HG02943 (cell line): Measurements from ENCODE around the gene PHRF1.

ENCODE experiments used
- ATAC-seq: cut with Tn5 transposase; IDR thresholded peaks from one replicate; pipeline ENCODE4 v1.9.1; 2021; ENCODE audit warnings: mild to moderate bottlenecking, low read depth, moderate library complexity; ENCODE audit not compliant: unreplicated experiment

Gene PHRF1

GRCh38 chr11:613369-613968 is 37.2 kb downstream of the PHRF1 start:
- no peak for ATAC-seq

- ATAC-seq = no peak
Observed at GRCh38 chr11:614021-614622, 37.9 kb downstream of the PHRF1 start.

DNA sequence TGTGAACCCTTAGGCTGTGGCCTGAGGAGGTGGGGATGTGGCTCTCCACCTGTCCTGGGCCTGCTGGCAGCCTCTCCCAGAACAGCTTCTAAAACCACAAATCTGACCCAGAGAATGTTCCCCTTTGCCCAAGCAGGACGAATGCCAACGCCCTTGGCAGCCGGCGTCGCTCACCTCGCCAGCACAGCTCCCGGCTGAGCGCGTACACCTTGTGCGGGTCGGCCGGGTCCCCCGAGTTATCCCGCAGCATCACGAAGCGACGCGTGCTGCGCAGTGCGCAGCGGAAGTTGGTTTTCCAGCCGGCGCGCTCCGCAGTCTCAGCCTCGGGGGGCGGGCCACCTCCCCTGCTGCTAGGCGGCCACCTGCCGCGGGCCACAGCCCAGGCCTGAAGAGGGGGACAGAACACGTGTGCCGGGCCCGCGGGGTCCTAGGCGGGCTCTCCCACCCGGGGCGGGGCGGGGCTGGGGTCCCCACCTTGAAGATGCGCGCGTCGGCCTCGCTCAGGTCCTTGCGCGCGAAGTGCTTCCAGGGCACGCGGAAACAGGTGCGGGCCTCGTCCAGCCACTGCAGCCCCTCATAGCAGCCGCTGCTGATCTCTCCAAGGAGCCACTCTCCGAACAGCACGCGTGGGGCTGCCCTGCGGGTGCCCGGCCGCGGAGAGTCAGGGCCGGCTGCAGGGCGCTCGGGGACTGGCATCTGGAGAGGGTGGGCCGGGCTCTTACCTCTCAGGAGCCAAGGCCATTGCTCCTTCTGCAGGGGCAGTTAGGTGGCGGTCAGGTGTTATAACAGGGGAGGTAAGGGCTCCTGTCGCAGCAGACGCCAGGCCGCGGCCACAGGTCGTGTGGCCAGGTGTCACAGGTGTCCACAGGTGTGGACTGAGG is 38.6 kb downstream of the PHRF1 start:
- ATAC-seq = no peak

- peak; percentile 72 for ATAC-seq
Observed at GRCh38 chr11:615504-616319, 39.4 kb downstream of the PHRF1 start, which contains the start of gene IRF7. TSS of gene IRF7 (minus strand) at chr11:615950. CDS start at chr11:615364, 586 bp downstream.

DNA sequence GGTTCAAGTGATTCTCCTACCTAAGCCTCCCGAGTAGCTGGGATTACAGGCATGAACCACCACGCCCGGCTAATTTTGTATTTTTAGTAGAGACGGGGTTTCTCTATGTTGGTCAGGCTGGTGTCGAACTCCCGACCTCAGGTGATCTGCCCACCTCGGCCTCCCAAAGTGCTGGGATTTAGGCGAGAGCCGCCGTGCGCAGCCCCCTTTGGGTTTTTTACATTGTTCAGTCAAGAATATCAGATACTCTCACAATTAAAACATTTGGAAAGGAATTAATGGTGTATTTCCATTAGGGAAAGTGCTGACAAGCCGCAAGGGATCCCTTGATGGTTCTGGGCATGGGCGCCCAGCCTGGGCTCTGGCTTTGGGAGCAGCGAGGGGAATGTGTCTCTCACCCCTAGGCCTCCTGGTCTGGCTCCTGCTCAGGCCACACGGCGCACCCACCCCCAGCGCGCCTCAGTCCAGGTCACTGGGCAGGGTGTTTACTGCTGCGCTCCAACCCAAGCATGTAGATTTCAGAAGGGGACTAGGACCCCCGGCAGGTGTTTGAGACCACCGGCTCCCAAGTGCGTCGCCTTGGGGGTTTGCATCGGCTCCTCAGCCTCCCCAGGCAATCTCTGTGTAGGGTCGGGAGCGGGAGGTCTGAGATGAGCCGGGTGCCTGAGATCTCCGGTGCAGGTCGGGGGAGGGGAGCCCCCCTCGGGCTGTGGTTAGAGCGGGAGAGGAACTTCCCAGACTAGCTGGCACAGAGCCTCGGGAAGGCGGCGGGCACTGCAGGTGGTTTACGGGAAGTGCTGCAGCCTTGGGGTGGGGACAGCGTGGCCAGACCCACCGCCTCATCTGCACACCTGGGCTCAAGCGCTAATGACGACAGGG is 40.3 kb downstream of the PHRF1 start:
- ATAC-seq = no peak

DNA sequence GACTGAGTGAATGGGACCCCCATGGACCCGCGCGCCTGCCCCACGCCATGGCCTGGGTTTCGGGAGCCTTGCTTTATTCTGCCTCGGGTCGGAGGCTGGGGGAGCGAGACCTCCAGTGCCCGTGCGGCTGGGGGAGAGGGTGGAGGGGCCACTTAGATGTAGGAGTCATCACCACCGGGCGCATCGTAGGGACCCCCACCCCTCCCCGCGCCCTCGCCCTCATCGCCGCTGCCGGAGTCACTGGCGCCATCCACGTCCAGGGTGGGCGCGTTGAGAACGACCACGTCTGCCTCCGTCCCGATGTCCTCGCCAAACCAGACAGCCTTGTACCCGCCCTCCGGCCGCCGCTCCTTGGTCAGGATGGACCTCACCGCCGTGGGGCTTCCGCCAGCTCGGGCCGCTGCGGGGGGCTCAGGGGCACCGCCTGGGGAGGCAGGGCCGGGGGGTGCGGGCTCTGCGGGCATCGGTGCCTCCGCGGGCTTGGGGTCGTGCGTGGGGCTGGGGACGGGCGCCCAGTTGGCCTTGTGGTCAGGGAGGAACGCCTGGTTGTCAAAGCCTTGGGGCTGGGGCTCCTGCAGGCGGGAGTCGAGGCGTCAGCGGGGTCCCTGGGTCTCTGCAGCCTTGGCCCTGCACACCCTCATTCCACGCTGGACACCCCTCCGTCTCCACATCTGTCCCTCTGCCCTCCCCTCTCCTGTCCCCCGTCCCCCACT is 41.1 kb downstream of the PHRF1 start:
- no peak for ATAC-seq

- ATAC-seq = no peak
Observed at GRCh38 chr11:617912-618682, 41.8 kb downstream of the PHRF1 start.

DNA sequence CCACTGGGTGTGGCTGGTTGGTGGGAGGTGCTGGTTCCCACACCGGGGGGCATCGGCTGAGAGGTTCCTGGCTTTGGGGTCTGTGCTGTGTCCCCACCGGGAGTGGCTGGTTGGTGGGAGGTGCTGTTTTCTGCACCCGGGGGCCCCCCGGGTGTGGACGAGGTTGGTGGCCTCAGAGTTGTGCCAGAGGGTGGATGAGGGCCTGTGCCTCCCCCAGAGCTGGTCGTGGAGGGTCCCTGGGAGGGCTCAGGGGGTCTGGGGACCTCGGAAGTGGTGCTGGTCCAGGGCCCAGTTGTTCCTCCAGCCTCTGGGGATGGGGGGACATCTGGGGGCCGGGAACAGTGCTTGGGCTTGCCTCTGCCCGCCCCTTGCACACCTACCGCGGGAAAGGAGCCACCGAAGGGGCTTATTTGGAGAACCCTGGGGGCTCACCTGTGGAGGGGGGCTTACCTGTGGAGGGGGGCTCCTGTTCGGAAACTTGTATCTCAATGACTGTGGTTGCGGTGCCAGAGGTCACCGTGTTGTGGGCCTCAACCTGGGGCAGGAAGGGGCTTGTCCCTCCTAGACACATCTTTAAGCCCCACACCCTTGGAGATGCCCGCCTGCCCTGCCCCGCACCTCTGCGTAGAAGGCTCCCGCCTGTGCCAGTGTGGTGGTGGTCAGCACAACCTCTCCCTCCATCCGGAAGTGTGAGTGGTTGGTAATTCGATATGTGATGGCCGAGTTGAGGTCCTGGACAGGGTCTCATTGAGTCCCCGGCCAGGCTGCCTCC is 42.8 kb downstream of the PHRF1 start:
- no peak for ATAC-seq

DNA sequence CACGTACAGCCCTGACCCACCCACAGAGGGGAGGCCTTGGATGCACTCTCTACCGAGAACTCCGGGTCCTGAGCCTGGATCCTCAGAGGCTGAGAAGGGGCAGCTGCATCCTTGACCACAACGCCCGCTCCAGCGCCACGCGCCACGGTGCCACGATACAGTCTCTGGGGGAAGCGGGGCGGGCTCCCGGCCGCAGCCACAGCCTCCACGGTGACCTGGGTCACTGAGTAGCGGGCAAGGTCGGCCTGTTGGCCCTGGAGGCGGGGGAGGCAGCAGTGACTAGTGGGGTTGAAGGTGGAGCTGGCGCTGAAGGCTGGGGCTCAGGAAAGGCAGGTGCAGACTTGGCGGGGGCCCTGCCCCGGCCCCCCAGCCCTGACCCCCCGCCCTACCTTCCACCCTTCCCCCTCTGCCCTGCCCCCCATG is 43.4 kb downstream of the PHRF1 start:
- ATAC-seq = no peak

DNA sequence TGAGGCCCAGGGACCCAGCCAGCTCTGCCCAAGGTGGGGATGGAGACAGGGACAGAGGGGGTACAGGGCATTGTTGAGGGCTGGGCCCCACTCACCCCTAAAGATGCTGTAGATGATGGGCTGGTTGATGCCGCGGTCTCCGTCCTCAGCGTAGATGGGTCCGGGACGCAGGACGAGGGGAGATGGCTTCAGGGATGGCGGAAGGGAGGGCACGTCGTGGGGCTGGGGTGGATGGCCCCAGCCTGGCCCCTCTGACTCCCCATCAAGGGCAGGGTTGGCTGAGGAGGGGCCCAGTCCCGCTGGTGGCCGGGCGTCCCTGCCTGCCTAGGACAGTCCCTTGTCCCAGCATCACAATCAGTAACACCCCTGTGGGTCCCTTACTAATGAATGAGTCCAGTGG is 43.9 kb downstream of the PHRF1 start:
- ATAC-seq = no peak

DNA sequence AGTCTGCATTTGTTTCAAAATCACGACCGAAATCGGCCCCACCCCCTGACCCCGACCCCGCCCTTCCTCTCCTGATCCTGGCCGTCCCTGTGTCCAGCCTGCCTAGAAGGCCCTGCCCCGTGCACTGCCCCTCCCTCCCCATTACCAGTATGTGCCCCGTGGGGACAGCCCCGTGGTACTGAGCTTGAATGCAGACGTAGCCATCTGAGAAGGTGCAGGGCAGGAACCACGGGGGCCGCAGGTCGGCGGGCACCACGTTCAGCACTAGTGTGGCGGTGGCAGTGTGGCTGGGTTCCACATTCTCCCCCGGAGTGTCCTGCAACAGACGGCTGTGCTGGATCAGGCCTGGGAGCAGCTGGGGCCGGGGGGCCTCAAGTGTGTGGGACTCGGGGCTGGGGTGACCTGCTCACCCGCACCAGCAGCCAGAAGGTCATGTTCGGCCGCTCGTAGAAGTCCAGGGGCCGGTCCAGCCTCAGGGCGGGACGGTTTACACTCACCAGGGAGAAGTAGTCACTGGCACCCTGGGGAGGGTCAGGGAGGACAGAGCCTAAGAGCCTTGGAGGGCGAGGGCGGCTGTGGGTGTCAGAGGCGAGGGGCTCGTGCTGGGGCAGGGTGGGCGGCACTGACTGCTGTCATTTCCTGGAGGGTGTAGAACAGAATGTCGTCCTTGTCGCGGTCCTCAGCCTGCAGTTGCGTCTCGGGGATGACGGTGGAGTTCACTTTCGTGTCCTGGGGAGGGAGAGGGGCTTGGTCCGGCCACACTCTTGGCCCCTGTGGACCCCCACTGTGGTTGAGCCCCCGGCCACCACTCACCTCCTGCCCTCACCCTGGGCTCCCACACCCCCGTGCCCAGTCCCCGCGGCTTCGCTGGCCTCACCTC is 44.9 kb downstream of the PHRF1 start:
- ATAC-seq = no peak

DNA sequence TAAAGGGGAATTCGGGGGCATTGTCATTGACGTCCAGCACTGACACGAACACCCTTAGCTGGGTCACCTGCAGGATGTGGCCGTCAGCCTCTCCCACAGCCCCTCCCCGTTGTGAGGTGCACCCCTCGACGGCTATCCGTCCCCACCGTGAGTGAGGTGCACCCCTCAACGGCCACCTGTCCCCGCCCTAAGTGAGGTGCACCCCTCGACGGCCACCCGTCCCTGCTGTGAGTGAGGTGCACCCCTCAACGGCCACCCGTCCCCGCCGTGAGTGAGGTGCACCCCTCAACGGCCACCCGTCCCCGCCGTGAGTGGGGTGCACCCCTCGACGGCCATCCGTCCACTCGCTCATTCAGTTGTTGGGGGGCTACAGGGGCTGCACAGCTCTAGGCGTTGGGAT is 45.6 kb downstream of the PHRF1 start:
- no peak for ATAC-seq

- no peak for ATAC-seq
Observed at GRCh38 chr11:623349-623869, 47.1 kb downstream of the PHRF1 start.

- ATAC-seq = no peak
Observed at GRCh38 chr11:623999-624704, 47.9 kb downstream of the PHRF1 start.

DNA sequence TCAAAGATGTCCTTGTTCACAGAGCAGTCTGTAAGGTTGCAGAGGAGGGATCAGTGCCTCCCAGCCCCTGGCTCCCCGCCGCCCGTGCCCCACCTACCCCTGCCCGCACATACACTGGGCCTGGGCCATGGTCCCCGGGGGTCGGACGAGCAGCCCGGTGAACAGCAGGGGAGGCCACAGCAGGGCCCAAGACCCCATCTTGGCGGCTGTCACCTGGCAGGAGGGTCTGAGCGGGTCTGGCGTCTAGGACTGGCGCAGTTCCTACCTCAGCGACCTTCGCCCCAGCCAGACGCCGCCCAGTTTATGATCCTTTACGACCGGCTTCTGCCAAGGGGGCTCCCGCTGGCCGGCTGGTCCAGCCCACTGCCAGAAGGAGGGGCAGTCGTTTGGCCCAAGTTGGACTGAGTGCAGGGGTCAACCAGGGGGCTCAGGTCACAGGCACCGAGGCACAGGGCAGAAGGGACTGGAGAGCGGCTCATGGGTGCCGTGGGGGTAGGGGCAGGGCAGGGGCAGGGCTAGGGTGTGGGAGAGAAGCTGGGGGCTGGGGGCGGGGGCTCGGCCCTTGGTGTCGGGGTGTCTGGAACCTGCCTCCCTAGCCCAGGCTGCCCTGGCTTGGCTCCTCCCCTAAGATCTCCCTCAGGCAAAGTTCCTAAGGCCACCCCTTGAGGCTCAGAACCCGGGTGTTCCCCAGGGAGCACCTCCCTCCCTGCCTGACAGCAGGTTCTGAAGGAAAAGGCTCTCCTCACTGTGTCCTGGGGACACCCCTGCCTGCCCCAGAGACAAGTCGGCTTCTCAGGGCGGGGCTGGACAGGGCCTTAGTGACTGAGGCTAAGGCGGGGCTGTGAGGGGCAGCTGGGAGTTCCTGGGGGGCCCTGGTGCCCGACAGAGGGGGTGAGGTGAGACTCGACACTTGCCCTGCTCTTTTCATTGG is 48.7 kb downstream of the PHRF1 start, which contains the start of gene CDHR5:
TSS of gene CDHR5 (minus strand) at position 251 of the 931 bp plus-strand sequence. CDS start at position 198, 53 bp downstream.
- ATAC-seq = no peak
